MCF 10A (cell line): ENCODE measurements around the gene CAPZB. TPM values are rescaled to one million over a fixed set of nuclear protein-coding genes. Genes with fewer than 3 reads are reported as not detected.
A peak's percentile ranks its signal among the peaks of the same experiment; 100 is the strongest.

Source experiments
- BruUV-seq: library from RNA; stranded (reverse); fragments of 400-500 nt; replicated peaks from 2 replicates; lab custom pipeline; 2021; lab: Mats Ljungman, UMichigan
- CTCF ChIA-PET: fragments of 300-600 bp; sonication (Branson Sonifier 250); formaldehyde crosslinking; extraction: SDS; loops from one replicate; lab custom pipeline; 2021; ENCODE audit warnings: antibody characterized with exemption, inconsistent platforms; lab: Yijun Ruan, JAX
- POLR2A ChIA-PET: fragments of 300-600, 350-650 bp; sonication (Branson Sonifier 250); formaldehyde crosslinking; extraction: SDS; loops from one replicate; lab custom pipeline; 2020; ENCODE audit warnings: antibody characterized with exemption, inconsistent platforms; lab: Yijun Ruan, JAX
- DNase-seq: peaks from one replicate; pipeline ENCODE4 v3.0.0-alpha.2; 2018; ENCODE audit not compliant: unreplicated experiment
- H3K27ac Mint-ChIP-seq: one replicate; pipeline ENCODE4 v1.8.0; 2022; ENCODE audit warnings: mild to moderate bottlenecking, low read depth, mixed read lengths; ENCODE audit not compliant: unreplicated experiment
- H3K27me3 Mint-ChIP-seq: one replicate; pipeline ENCODE4 v1.8.0; 2022; ENCODE audit warnings: mixed read lengths; ENCODE audit not compliant: insufficient read depth, unreplicated experiment
- H3K36me3 Mint-ChIP-seq: one replicate; pipeline ENCODE4 v1.8.0; 2022; ENCODE audit warnings: mild to moderate bottlenecking, moderate library complexity, mixed read lengths; ENCODE audit not compliant: insufficient read depth, unreplicated experiment
- H3K4me1 Mint-ChIP-seq: one replicate; pipeline ENCODE4 v1.8.0; 2022; ENCODE audit warnings: mixed read lengths; ENCODE audit not compliant: insufficient read depth, unreplicated experiment
- H3K4me3 Mint-ChIP-seq: one replicate; pipeline ENCODE4 v1.8.0; 2022; ENCODE audit warnings: mild to moderate bottlenecking, moderate library complexity, mixed read lengths; ENCODE audit not compliant: unreplicated experiment
- H3K9me3 Mint-ChIP-seq: one replicate; pipeline ENCODE4 v1.8.0; 2022; ENCODE audit warnings: mixed read lengths; ENCODE audit not compliant: unreplicated experiment
- intact Hi-C: fragments of 100-400 bp; cut with micrococcal nuclease; formaldehyde crosslinking; loops from 2 replicates; pipeline ENCODE4 v1.14.1; 2022
- total RNA-seq: library from RNA; stranded (reverse); gene quantifications from 2 replicates; pipeline ENCODE4 v1.2.3, GENCODE V29; 2022
- TF ChIP-seq, protein P1 (sequence below): fragments of 200-600 bp; IDR thresholded peaks from one replicate; pipeline ENCODE4 v1.8.0; 2022; ENCODE audit warnings: antibody characterized with exemption, mild to moderate bottlenecking; ENCODE audit not compliant: unreplicated experiment

CAPZB gene
- total RNA-seq, 1 experiment from 2014 or later, result 252 TPM

DNA sequence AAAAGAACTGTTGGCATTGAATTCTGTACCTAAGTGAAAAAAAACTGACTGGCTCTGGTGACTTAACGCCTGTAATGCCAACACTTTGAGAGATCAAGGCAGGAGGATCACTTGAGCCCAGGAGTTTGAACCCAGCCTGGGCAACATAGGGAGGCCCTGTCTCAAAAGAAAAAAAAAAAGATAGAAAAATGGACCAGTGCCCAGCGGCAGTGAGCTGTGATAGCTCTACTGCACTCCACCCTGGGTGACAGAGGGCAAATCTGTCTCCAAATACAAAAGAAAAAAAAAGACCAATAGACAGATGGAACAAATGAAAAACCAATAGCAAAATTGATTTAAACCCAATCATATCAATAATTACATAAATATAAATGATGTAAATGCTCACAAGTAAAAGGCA lies 196.1 kb downstream of the CAPZB start:
- intact Hi-C loops, result no loop called here
- H3K27me3 Mint-ChIP-seq, result no peaks in the 10 kb centered on the region
- H3K27ac Mint-ChIP-seq, result no peak overlapping the region
- H3K9me3 Mint-ChIP-seq, result peaks cover 8% of the 10 kb centered on the region
- ChIA-PET POLR2A (no interaction called here), CTCF (no interaction called here)
- H3K4me1 Mint-ChIP-seq, result no peaks in the 10 kb centered on the region
- no peak for DNase-seq
- BruUV-seq, result no TSS peak
- no peaks in the 10 kb centered on the region for H3K36me3 Mint-ChIP-seq
- TF ChIP-seq, protein P1, sequence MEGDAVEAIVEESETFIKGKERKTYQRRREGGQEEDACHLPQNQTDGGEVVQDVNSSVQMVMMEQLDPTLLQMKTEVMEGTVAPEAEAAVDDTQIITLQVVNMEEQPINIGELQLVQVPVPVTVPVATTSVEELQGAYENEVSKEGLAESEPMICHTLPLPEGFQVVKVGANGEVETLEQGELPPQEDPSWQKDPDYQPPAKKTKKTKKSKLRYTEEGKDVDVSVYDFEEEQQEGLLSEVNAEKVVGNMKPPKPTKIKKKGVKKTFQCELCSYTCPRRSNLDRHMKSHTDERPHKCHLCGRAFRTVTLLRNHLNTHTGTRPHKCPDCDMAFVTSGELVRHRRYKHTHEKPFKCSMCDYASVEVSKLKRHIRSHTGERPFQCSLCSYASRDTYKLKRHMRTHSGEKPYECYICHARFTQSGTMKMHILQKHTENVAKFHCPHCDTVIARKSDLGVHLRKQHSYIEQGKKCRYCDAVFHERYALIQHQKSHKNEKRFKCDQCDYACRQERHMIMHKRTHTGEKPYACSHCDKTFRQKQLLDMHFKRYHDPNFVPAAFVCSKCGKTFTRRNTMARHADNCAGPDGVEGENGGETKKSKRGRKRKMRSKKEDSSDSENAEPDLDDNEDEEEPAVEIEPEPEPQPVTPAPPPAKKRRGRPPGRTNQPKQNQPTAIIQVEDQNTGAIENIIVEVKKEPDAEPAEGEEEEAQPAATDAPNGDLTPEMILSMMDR, result no peak
- H3K4me3 Mint-ChIP-seq, result peak overlapping the region; percentile 41

Other genes with a start within 250 kb of the CAPZB start
- 75.9 and 77.2 TPM in 2 replicates for gene EMC1, start 234.0 kb downstream of the CAPZB start, total RNA-seq
- 37.3 and 46.0 TPM in 2 replicates for gene MRTO4, start 233.7 kb downstream of the CAPZB start, total RNA-seq
- gene AKR7A3, start 196.8 kb downstream of the CAPZB start, total RNA-seq, result 0.40 and 0.69 TPM in 2 replicates
- gene AKR7A2, start 173.4 kb downstream of the CAPZB start, total RNA-seq, result 26.7 and 28.7 TPM in 2 replicates
- 16.2 and 20.2 TPM in 2 replicates for gene SLC66A1, start 173.2 kb downstream of the CAPZB start, total RNA-seq
- 70.4 and 73.3 TPM in 2 replicates for gene NBL1, start 158.8 kb upstream of the CAPZB start, total RNA-seq
- not detected in 2 replicates for gene HTR6, start 179.3 kb upstream of the CAPZB start, total RNA-seq